GM18951 (cell line): Measurements from ENCODE around the gene SERTAD1.
"Not testable (repeated sequence)": the region's sequence is repeated elsewhere in the genome, so short reads cannot be mapped to it uniquely, and the experiment has no call there.

ENCODE experiments used
- POLR2A ChIP-seq: IDR thresholded peaks from 4 replicates; pipeline ENCODE4 v1.6.1; 2011; ENCODE audit warnings: mild to moderate bottlenecking; ENCODE audit not compliant: insufficient read length, insufficient read depth; ENCODE audit errors: extremely low read depth
- in situ Hi-C: fragments of 300-500 bp; cut with MboI; formaldehyde crosslinking; loops from one replicate; pipeline ENCODE4 v1.12.0; 2022; ENCODE audit warnings: low sequenced_read_pairs, mixed read lengths, inconsistent platforms; ENCODE audit not compliant: unreplicated experiment

The SERTAD1 gene, protein sequence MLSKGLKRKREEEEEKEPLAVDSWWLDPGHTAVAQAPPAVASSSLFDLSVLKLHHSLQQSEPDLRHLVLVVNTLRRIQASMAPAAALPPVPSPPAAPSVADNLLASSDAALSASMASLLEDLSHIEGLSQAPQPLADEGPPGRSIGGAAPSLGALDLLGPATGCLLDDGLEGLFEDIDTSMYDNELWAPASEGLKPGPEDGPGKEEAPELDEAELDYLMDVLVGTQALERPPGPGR

DNA sequence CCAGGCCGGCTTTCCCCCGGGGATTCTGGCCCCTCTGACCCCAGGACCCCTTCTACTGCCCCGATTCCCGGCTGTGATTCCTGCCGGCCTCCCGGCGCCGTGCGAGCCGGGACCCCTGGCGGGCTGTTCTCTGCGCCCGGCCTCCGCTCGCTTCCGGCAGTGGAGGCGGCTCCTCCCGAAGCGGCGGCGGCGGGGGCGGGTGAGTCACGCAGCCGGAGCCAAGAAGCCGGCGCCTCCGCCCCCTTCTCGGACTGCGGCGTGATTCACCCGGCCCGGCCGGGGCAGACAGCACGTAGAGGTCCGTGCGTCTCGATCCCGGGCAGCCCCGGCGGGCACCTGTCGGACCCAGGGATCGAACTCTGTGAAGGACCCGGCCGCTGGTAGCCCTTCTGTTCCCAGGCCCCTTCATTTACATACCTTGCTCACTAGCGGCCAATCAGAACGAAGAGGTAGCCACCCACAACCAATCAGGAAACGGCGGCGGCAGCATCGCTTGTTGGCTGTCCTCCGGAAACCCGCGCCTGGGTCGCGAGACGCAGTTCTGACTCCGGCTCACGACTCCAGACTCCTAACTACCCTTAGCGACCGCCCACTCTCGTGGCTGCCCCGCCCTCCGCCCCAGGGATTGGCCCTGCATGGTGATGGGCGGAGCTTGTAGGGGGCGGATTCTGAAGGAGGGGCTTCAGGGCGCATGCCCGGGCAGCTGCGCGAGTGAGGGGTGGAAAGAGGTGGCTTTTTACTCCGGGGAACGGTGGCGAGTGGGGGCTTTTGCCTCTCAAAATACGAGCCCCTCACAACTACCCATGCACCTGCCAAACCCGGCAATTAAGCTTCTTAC is at the start of gene SERTAD1:
TSS of gene SERTAD1 (minus strand) at position 543 of the 838 bp plus-strand sequence. CDS start 2,446 bp downstream, outside the sequence.
- in situ Hi-C loops: no loop called here
- TF ChIP-seq POLR2A: peak; percentile 99

- TF ChIP-seq POLR2A: no peak
- in situ Hi-C loops: no loop called here
These were observed 48.9 kb upstream of the SERTAD1 start for GRCh38 chr19:40474737-40475136.

DNA sequence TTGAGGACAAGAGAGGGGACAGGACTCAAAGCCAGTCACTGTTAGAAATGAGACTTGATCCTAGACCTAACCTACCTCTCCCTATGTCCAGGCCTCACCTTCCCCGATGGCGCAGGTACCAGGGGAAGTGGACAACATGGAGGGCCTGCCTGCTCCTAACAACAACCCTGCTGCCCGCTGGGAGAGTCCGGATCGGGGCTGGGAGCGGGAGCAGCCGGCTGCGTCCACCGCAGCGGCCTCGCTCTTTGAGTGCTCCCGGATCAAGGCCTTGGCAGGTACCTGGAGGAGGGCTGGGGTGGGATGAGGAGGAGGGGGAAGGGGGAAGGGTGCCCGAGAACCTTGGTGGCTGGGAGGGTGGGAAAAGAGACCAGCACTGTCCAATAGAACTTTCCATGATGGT is 46.7 kb upstream of the SERTAD1 start:
- in situ Hi-C loops: no loop called here
- TF ChIP-seq POLR2A: no peak

GRCh38 chr19:40471111-40471510 is 45.3 kb upstream of the SERTAD1 start:
- in situ Hi-C loops: no loop called here

GRCh38 chr19:40469011-40469410 is 43.2 kb upstream of the SERTAD1 start:
- TF ChIP-seq POLR2A: no peak
- in situ Hi-C loops: no loop called here

More at GRCh38 chr19:40471111-40471510, 45.3 kb upstream of the SERTAD1 start:
- TF ChIP-seq POLR2A: no peak

DNA sequence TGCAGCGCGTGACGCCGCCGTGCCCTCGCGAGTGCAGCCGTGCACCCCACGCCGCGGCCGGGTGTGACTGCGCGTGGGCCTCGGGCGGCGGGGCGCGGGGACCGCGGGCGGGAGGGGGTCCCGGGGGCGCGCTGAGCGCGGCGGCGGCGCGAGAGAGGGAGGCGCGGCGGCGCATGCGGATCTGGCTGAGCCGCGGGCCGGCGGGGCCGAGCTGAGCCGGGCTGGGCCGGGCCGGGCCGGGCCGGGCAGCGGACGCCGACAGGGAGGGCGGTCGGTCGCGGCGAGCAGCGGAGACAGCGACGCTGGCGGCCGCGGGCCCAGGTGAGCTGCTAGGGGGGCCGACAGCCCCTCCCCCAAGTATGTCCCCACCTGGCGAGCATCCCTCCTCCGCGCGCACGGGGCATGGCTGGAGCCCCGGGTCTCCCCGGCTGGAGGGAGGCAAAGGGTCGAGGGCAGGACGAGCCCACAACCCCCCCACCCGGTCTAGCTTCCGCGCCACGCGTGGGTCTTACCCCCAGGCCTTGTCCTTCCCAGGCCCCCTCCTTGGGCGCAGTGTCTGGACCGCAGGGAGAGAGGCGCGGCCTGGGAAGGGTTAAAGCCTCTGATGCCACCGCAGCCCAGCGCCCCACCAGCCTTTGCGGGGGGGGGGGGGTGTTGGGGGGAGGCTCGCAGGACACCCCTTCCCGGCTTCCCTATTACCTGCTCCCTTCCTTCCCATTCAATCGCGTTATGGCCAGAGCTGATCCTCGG is 41.4 kb upstream of the SERTAD1 start, which contains the start of gene SPTBN4:
TSS of gene SPTBN4 (plus strand) at position 17 of the 750 bp plus-strand sequence. CDS start 5,621 bp downstream, outside the sequence.
- in situ Hi-C loops: no loop called here
- no peak for TF ChIP-seq POLR2A

- TF ChIP-seq POLR2A: no peak
- in situ Hi-C loops: no loop called here
These were observed 40.6 kb upstream of the SERTAD1 start for GRCh38 chr19:40466219-40466984.

DNA sequence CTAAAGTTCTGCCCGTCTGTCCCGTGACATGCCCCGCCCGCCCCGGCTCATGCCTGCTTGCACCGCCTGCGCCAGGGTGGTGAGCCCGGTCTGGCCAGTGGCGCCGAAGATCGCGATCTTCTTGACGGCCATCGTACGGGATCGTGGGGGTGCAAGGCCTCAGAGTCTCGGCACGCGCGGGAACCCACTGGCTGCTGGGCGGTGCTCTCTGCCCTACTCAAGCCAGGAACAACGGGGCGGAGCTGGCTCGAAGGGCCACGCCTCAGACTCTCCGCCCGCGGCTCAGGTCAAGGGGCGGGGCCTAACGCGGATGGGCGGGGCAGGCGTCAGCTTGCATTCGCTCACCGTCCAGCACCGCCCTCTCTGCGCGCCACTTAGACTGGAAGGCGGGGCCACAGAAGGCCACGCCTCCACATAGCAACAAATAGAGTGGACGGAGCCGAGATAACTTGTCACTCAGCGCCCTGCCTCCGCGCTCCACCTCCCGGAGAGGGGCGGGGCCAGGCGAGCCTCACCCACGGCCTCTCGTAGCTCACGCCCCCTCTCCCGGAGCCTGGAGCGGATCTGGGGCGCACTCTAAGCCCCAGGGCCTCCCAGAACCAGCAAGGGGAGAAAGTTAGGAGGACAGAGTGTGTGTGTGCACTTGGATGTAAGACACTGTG is 39.9 kb upstream of the SERTAD1 start, which contains the start of gene BLVRB:
TSS of gene BLVRB (minus strand) at position 189 of the 662 bp plus-strand sequence. CDS start at position 132, 57 bp downstream.
- TF ChIP-seq POLR2A: peak; percentile 72
- in situ Hi-C loops: no loop called here

GRCh38 chr19:40465025-40465556 is 39.3 kb upstream of the SERTAD1 start:
- in situ Hi-C loops: no loop called here
- TF ChIP-seq POLR2A: no peak

DNA sequence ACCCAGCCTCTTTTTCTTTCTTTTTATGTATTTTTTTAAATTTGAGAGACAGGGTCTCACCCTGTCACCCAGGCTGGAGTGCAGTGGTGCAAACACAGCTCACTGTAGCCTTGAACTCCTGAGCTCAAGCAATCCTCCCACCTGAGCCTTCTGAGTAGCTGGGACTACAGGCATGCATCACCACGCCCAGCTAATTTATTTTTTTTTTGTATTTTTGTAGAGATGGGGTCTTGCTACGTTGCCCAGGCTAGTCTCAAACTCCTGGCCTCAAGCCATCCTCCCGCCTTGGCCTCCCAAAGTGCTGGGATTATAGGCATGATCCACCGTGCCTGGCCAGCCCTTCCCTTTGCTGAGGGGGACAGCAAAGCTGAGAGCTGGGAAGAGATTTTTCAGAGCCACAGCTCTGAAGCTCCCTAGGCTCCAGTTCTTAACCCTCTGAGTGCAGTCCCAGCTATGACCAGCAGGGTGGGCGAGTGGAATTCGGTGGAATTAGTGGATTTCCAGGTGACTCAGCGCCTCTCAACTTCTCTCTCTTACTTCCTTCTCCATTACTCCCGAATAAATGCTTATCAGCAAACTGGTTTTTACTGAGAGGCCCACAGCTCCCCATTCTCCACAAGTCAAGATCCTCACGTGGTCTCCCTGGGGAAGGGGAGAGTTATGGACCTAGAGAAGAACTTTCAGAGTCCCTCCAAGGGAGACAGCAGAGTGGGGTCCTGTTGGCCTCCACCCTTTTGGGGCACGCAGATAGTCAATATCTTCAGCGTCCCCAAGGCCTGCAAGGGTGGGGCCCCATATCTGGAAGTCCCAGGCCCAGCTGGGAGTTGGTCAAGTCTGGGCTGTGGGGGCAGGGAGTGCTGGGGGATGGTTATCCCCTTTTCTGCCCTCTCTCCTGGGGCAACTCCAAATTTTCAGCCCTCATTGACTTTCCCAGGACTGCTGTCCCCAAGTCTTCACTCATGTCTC is 38.5 kb upstream of the SERTAD1 start:
- TF ChIP-seq POLR2A: no peak
- in situ Hi-C loops: no loop called here

DNA sequence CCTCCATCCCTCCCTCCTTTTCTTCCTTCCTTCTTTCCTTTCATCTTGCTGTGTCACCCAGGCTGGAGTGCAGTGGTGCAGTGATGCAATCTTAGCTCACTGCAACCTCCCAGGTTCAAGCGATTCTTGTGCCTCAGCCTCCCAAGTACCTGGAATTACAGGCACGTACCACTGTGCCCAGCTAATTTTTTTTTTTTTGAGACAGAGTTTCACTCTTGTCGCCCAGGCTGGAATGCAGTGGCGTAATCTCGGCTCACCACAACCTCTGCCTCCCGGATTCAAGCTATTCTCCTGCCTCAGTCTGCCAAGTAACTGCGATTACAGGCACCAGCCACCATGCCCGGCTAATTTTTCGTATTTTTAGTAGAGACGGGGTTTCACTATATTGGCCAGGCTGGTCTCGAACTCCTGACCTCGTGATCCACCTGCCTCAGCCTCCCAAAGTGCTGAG is 37.8 kb upstream of the SERTAD1 start:
- in situ Hi-C loops: not testable (repeated sequence)
